ENCODE measurements around the gene LAMB4.
A peak's percentile ranks its signal among the peaks of the same experiment; 100 is the strongest.

LAMB4 gene

DNA sequence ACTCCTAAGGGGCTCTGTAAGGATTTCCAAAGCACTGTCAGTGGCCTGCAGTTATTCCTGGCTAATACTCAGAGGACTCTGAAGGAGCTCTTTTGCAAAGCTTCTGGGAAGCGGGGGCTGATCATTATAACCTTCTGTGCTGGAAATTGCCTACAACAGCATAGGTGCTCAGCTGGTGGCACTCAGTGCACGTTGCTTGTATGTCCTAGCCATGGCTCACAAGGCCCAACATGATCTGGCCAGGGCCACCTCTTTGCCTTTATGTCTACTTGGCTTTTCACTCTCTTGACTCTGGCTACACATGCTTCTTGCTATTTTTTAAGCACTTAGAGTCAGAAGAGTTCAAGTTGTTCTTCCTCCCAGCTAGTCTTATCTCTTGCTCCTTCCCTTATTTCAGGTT is 17.5 kb downstream of the LAMB4 start:
- H3K27ac ChIP-seq, result no peak overlapping the region
- no peak for DNase-seq (ENCODE audit: low read depth, low spot score)

DNA sequence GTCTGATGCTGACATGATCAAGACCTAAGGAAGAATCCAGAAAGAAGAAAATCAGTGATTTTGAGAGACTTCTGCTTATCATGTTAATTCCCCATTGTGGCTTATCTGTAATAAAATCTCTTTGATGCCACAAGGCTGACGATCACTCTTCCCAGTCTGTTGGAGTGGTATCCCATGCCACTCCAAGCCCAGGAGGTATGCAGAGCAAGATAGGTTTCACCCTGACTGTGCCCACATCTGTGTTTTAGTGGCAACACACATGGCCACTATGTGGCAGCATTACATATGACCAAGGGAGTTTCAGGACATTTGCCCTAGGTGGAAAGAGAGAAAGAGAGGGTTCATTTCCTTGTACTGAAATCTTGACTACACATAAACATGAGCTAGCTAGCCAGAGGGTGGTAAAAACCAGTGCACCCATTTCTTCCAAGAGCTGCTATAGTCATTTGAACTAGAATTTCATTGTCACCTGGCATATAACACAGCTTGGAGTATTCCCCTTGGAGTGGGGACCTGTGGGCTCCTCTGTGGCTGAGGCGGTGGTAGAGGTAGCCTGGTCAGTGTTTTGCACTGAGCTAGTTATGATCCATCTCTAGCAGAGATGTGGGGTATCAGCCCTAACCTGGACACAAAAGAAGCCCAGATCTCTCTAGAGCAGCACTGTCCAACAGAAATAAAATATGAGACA is 20.8 kb downstream of the LAMB4 start:
- H3K27ac ChIP-seq, result no peak overlapping the region
- DNase-seq (ENCODE audit: low read depth, low spot score), result no peak

DNA sequence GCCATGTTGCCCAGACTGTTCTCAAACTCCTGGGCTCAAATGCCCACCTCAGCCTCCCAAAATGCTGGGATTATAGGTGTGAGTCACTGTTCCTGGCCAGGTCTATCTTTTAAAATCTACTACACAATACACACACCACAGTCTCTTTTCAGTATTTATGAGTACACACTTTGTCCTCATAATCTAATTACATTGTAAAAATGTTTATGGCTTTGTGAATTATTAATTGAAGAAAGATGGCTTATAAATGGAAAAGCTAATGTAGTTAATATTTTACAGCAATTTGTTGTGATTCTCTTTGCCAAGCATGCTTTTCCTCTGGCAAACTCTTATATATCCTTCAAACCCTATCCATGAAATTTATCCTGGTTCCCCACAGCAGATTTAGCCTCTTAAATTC is 22.0 kb downstream of the LAMB4 start:
- DNase-seq (ENCODE audit: low read depth, low spot score), result no peak

DNA sequence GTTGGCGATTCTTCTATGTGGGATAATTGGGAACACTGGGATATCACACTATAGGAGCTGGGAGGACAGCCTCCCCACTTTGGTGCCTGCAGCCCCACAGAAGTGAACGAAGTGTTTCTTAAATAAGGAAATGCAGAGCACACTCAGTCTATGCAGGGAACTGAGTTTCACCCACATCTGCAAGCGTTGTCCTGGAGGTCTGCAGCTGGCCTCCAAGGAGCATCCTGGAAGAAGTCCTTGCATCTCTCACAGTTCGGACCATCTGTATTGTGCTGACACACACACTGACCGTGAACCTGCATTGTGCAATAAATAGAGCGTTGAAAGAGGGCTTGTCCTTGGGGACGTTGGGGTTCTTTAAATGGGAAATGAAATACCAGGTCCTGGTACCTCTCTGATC is 25.8 kb downstream of the LAMB4 start:
- DNase-seq (ENCODE audit: low read depth, low spot score), result no peak
- H3K27ac ChIP-seq, result no peak overlapping the region

More for the DNA sequence above, 22.0 kb downstream of the LAMB4 start:
- H3K27ac ChIP-seq, result no peak overlapping the region

DNA sequence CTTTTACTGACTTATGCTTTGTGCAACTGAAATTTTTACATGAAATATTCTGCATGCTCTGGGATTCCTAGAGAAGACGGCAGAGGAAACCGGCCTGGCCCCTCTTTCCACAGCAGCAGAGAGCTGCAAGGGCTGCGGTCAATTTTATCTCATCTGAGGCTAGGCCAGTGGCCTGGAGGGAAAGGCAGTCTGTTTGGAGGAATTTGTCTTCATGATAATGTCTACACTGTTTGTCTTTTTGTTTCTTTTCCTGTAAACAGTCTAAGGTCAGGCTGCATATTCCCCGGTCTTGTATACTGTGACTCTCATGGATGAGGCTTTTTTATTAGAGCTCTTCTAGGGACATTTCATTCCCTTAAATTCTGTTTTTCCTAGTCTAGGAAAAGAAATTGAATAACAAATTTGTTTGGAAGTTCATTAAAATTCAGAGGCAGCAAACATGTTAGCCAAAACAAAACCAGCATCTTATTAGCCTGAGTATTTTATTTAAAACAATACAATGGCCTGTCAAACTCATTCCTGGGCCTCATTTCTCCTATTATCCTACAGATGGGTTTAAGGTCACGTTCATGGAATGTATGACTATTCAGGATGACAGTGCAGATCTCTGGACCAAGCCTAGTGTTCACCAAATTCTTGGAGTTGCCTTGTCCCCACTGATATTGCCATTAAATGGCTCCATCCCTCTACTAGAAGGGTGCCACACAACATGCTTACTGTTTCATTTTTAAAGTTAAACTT is 26.4 kb downstream of the LAMB4 start:
- no peak for DNase-seq (ENCODE audit: low read depth, low spot score)
- H3K27ac ChIP-seq, result no peak overlapping the region

DNA sequence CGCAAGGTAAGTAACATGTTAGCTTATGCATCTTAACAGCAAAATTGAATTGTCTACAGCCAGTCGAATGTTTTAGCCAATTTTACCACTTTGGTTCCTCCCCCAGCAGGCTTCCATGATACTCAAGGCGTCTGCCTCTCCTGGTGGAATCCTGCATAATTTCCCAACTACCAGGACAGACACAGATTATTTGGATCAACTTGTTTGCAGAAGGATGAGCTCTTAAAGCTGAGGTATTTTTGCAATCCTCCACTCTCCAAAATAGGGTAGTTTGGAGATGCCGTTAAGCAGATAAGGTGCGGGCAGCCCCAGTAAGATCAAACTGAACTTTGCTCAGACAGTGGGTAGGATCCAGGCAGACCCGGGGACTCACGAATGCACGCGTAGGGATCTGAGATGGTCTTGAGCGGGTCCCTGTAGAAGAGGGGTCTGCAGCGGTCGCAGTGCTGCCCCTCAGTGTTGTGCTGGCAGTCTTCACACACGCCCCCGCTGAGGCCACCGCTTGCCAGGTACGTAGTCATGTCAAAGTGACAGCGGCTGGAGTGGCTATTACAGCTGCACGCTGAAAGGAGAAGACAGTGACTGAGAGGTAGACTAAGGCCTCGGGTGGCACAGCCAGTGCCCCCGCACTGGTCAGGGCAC is 27.4 kb downstream of the LAMB4 start:
- no peak overlapping the region for H3K27ac ChIP-seq
- no peak for DNase-seq (ENCODE audit: low read depth, low spot score)

DNA sequence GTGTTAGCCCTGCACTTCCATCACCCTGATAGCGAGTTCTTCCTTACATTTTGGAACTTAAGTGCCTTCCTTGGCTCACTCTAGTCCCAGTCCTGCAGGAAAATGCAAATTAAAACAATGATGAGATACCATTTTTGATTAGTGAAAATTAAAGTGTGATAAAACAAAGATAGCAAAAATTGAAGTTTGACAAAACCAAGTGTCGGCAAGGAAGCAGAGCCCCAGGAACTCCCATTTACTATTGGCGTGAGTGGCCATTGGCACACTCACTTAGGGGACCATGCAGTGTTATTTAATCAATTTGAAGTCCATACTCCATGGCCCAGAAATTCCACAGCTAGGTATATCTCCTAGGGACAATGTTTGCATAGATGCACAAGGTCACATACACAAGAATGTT is 28.4 kb downstream of the LAMB4 start:
- no peak overlapping the region for H3K27ac ChIP-seq
- DNase-seq (ENCODE audit: low read depth, low spot score), result no peak

DNA sequence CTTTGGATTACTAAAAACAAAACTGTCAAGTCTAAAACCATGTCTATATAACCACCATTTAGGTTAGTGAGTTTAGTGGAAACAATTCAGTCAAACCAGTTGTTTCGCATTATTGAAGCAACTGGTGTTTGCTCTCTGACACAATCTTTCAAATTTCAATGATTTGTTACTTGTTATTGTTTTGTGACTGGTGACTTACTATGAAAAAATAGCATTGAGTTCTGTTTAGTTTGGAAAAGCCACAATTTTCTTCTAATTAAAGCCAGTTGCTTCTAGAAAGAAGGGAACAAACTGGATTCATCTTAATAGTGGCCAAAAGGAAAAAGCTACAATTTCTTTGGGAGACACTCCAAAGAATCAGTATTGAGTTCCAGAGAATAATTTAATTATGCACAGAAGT is 30.4 kb downstream of the LAMB4 start:
- no peak for DNase-seq (ENCODE audit: low read depth, low spot score)
- H3K27ac ChIP-seq, result no peak overlapping the region

DNA sequence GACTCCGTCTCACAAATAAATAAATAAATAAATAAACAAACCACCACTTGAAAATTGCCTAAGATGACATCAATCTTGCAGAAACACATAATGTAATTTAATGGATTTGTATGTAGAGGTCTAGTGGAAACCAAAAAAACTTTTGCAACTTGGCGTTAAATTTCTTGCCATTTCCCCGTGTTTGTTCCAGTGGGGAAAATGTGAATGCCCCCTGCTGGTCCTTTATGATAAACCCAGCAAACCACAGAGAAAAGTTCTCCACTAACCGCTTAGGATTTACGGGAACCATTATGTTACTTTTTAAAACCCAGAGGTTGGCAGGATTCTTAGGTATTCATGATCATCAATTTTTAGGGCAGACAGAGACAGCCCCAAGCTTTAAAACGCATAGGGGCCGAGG is 32.5 kb downstream of the LAMB4 start:
- no peak for DNase-seq (ENCODE audit: low read depth, low spot score)
- no peak overlapping the region for H3K27ac ChIP-seq

DNA sequence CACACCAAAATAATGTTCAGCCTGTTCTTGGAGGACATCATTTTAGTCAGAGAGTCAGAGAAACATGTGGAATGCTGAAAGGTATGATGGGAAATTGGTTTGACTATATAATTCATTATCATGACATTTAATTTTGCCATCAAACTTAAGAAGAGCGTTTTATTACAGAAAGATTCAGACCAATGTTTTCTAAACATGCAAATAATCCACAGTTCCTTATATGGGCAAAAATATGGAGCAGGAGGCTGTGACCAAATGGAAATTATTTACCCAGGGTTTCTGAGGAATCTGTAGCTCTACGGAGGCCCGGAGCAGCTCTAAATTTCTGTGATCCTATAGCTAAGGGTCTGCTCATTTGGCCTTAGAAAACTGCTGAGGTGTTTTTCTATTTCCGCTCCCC is 33.2 kb downstream of the LAMB4 start:
- no peak for DNase-seq (ENCODE audit: low read depth, low spot score)
- H3K27ac ChIP-seq, result no peak overlapping the region

DNA sequence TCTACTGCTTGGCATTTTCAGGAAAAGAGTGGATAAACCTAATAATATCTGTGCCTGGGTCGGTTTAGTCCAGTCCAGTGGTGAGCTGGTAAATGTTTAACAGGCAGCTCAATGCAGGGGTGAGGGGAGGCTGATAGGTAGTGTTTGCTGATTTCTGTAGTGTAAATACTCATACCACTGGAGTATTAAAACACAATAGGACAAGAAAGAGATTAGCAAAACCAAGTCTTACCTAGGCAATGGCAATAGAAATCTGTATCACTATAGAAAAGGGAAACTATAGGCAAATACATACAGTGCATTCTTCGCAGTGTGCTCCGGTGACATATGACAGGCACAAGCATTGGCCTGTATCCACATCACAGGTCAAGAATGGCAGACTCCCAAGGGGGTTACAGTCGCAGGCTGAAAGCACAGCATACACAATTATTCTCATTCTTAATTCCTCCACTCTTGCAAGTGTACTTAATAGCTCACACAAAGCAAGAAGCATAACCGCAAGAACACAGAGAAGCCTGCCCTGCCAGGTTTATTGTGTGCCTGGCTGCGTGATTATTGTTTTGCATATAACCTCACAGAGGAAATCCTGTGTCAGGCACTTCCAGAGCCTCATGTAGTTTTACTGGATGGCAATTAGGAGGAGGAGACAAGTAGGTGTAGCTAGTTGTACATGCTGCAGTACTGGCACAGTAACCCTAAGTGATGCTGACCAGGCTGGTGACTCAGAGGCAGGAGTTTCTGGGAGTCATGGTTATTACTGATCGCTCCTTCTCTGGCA is 35.0 kb downstream of the LAMB4 start:
- DNase-seq (ENCODE audit: low read depth, low spot score), result peak; percentile 87

DNA sequence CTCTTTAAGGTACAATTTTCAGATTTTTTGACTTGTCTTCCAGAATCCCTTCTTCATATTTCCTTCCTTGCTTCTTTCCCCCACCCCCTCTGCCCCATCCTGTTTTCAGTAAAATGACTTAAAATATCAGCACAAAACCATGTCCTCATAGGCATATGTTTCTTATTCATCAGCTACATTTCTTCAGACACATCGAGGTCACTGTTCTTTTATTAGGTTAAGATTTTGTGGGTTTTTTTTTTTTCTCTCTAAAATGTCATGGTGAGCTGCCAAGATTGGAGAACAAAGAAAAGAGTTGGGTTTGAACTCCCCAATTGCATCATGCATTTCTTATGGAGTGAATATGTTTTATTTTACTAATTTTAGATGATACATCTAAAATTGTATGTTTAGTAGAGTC is 35.8 kb downstream of the LAMB4 start:
- no peak overlapping the region for H3K27ac ChIP-seq
- DNase-seq (ENCODE audit: low read depth, low spot score), result no peak

More for the DNA sequence above, 35.0 kb downstream of the LAMB4 start:
- peak overlapping the region; percentile 9 for H3K27ac ChIP-seq

DNA sequence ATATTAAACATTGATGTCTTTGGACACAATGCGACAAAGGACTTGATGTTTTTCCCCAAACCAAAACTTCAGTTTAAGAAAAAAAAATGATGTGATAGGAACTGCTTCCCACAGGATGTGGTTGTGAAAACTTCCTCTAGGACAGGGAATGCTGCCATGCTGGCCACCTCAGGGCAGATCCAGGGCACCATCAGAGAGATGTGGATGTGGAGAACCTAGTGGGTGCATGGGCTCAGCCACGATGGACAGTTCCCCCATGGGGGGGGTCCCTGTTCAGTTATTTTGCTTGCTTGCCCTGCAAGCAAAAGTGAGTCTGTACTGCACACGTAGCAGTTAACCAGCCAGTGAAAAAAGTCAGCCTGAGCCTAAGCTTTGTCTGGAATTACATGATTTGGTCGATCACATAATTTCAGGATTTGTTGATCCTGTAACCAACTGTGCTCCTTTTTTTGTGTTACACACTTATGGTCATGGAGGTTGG is 36.3 kb downstream of the LAMB4 start:
- H3K27ac ChIP-seq, result no peak overlapping the region
- DNase-seq (ENCODE audit: low read depth, low spot score), result no peak

DNA sequence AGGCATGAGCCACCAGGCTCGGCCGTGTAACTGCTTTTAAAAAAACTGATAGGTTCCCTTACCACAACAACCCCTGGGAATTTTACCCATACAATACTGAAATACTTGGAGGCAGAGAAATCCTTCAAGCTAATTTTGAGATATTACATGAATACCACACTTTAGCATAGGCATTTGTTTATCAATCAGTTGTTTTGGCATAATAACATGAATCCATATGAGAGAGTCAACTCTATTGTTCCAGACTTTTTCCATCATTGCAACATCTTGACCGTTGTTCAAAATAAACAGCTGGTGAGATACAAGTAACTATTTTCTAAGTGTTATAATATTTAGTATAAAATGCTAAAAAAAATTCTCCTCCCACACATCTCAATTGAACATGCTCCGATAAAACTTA is 36.8 kb downstream of the LAMB4 start:
- no peak for DNase-seq (ENCODE audit: low read depth, low spot score)
- H3K27ac ChIP-seq, result no peak overlapping the region

DNA sequence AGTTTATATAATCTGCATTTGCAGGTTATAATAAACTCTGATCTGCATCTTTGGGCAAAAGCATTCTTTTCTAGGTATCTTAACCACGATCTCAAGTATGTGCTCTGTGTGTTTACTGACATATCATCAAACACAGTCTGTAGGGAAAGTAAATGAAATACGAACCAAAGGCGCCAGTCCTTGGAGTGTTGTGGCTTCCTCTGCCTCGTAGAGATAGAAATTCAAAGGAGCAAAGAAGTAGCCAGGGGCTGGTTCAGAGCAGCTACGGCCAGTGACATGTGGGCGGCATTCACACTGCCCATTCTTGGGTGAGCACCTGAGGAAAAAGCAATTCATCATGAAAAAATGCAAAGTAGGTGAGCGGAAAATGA is 38.7 kb downstream of the LAMB4 start:
- no peak for DNase-seq (ENCODE audit: low read depth, low spot score)
- H3K27ac ChIP-seq, result no peak overlapping the region

DNA sequence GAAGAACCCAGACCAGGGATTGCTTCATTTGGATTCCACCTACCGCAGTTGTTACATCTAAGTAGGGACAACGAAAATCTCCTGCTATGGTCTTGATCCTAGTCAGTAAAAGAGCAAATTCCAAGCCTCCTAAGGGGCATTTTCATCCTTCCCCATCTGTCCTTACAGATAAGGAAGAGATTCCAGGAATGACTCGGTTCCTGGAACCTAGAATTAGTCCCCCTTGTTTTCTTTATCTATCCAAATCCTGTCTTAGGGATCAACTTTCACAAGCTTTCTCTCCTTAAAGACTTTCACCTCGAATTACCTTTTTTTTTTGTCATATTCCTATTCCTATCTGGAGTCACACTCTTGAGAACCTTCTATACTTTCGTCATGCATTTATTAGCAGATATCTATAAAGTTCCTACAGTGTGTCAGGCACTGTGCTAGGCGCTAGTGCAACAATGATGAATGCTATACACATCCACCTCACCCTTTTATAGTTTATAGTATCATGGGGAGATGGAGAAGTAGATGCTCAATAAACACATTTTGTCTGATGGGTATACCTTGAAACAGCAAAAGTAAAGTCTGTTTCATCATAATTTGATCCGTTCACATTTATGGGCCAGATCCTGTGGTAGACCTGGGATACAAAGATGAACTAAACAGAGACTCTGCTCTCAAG is 39.2 kb downstream of the LAMB4 start:
- H3K27ac ChIP-seq, result no peak overlapping the region

DNA sequence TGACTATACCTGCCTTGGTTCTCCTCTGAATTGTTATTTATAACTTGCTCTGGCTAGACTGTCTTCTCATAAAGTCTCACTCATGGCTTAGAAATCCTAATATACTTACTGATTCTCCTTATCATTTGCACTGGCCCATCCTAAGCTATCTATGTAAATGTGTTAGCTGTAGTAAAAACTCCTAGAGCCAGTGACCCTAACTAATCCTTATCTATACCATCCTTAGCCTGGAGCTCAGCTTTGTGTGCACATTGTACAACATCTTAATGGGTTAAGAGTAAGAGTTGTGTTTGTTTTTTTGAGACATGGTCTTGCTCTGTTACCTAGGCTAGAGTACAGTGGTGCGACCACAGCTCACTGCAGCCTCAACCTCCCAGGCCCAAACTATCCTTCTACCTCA is 40.8 kb downstream of the LAMB4 start:
- no peak overlapping the region for H3K27ac ChIP-seq
- DNase-seq (ENCODE audit: low read depth, low spot score), result no peak

More for the DNA sequence above, 39.2 kb downstream of the LAMB4 start:
- DNase-seq (ENCODE audit: low read depth, low spot score), result no peak

DNA sequence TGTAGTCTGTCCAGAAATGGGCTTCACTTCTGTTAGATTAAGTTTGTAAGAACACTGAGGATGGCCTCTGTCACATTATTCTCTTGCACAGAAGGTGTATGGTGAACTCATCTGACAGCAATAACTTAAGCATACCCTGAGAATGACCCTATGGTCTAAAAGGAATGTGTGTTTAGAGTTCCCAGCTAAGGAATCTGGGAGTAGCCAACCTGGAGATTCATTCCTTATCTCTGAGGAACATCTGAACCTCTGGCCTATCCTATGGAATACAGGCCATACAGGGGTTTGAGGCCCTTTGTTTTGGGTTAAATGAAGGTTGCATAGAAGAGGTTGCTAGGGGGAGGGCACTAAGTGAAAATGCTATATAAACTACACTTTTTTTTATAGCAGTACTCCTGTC is 41.4 kb downstream of the LAMB4 start:
- no peak for DNase-seq (ENCODE audit: low read depth, low spot score)

DNA sequence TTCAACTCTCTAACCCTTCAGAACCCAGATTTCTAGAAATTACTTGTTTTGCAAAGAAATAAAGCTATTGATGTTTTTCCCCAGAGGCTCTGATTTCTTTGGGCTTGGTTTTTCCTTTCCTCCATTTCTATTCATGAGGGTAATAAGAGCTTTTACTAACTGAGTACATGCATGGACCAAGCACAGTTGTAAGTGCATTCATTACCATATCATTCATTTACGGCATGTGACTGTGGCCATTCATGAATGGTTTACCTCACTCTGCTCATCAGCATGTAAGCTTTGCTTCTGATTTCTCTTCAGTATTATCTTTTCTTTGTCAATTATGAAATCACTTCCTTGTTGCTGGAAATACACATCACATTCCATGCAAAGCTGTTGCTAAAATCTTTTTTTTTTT is 42.4 kb downstream of the LAMB4 start:
- no peak overlapping the region for H3K27ac ChIP-seq
- DNase-seq (ENCODE audit: low read depth, low spot score), result no peak

More for the DNA sequence above, 41.4 kb downstream of the LAMB4 start:
- H3K27ac ChIP-seq, result no peak overlapping the region

DNA sequence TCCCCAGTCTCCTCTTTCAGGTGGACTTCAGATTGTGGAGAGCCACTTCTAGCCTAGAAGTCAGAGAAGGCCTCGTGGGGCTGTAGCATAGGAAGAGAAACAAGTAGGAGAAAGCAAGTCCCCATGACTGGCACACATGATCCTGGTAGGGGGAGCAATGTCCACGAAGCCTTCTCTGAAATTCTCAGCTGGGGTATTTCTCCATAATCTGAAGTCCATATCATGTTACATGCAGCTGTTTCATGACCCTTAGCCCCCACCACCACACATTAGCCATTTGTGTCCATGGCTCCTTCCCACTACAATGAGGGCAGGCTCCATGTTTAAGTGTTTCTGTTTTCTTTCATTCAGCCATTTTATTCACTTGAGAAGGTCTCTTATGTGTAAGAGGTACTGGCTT is 43.2 kb downstream of the LAMB4 start:
- no peak for DNase-seq (ENCODE audit: low read depth, low spot score)

More for the DNA sequence above, 43.2 kb downstream of the LAMB4 start:
- no peak overlapping the region for H3K27ac ChIP-seq

All from epithelial cell of prostate (primary cell).